Urothelium cell line (cell line): ENCODE results near the gene L3HYPDH.

Experiments
- DNase-seq: peaks from one replicate; pipeline ENCODE4 v3.0.0; 2011; ENCODE audit warnings: low spot score, mixed read lengths
- FAIRE-seq: peaks from 2 replicates; lab custom pipeline; 2011; peaks lifted over from hg19 to GRCh38; lab: Jason Lieb, UNC

The L3HYPDH gene

DNA sequence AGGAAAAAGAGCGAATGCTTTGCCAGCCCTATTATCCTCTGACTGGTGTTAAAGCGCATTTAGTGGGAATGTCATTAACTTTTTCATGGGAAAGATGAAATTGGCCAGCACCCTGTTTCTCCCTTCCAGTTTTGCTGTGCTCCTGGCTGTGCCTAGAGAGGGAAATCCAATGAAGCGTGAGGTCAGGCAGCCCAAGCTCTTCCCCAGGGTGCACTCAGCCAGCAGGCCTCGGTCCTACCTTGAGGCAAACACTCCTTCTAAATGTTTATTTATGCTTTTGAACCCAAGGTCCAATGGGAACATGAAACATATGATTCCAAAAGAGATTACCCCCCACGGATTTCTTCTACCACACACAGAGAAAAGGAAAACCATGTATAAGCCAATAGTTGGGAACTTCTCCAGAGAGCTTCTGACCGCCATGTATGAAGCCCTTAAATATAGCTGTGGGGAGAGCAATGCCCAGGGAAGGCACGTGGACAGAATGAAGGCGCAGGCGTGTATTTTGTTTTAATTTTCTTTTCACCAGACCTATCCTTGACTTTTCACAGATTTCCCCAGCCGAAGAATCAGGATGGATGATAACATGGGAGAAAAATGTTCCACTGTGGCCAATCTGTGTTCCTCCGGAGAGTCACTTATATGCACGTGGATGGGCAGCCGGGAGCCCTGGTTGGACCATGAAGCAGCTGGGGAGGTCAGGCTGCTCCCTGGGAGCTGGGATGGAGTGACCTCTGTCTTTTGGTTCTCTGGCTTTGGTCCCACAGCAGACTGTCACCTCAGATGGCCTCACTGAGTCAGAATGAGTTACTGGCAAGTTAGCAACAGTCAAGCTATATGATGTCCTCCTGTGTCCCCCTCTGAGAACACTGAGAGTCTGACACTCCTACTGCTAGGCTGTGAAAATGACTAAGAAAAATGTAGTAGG is 56.3 kb downstream of the L3HYPDH start:
- FAIRE-seq, result no peak
- DNase-seq, result no peak

DNA sequence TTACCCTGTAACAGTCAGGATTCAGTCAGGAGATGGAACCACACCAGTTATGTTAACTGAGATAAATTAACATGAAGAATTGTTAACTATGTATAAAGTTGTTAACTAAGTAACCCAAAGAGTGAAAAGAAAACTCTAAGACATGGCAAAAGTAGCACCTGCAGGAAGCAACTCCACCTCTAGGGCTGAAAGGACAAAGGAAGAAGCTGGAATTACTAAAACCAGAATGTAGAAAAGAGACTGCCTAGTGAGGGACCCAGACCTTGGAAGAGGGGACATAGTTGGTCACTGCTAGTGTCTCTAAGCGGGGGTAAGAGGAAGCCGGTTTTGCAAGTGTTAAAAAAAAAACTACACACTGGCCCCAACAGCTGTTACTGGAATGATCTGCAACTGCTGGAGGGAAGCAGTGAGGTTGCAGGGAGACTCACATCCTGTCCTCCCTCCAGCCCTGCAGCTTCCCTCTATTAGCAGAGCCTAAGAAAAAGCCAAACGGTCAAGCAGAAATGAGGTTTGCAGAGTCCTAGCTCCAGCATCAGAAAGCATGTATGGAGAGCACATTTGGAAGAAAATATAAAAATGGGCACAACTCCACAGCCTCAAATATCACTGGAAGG is 58.8 kb downstream of the L3HYPDH start:
- DNase-seq (no peak), FAIRE-seq (no peak)

DNA sequence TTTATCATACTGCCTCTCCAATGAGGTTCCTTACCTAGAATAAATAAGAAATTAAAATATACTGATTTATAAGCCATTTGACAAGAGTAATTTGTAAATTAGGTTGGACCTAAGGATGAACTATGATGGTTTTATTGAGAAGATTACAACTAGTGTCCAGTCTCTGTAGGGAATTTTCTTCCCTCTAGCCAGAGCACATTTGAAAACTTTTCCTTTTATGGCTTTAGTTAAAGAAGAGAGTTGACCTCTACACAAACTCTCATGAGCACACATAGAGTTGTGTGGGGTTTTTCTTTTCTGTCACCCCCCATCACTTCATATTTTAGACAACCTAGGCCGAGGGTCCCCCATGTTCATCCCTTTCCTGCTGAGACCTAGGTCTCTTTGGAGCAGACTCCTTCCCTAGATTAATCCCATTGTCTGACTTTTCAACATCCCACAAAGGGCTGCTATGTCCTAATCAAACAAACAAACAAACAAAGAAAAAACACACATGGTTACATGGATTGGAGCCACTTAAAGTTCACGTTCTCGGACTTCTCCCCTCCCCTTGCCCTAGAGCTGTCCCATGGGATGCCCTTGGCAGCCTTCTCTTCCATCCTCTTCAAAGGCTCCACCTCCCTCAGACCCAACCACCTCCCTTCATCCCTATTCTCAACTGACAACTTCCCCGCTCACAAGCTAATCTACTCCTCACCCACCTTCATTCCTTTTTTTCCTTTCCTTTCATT is 59.7 kb downstream of the L3HYPDH start:
- FAIRE-seq (peak; percentile 13), DNase-seq (no peak)
